ENCODE measurements around the gene RPUSD1.

GRCh38 chr16:761625-762513 lies 26.3 kb downstream of the RPUSD1 start:
- 0 out of 6 replicates have a peak, but pooled peaks of 1 of the 3 experiments have one; percentile 16 for TF ChIP-seq CTCF (IDR thresholded peaks at IDR 0.05 in 2 of 3, conservative IDR thresholded peaks at IDR 0.05 in 1 of 3; ENCODE audit: borderline replicate concordance in 1 of 3, insufficient read depth in 1 of 3, low read depth in 2 of 3, low read length in 2 of 3)
- TF ChIP-seq RAD21 (IDR thresholded peaks at IDR 0.05; ENCODE audit: low read depth), result no peak

All from HCT116 (cell line).